ENCODE measurements around the gene KLHL17.

- TF ChIP-seq POLR2A (IDR thresholded peaks at IDR 0.05; ENCODE audit: low read length) (no peak), GATA1 (IDR thresholded peaks at IDR 0.05; ENCODE audit: low read depth, low read length) (no peak)
Observed at GRCh38 chr1:945688-946556, 14.5 kb upstream of the KLHL17 start.

Data from erythroblast (primary cell).